Neural progenitor cell (in vitro differentiated cells): Measurements from ENCODE around the gene TASP1. TPM values are rescaled to one million over a fixed set of nuclear protein-coding genes. Genes with fewer than 3 reads are reported as not detected.

Source experiments
- DNase-seq: peaks from one replicate; pipeline ENCODE4 v3.0.0-alpha.2; 2016; ENCODE audit warnings: low spot score
- H2AFZ ChIP-seq: fragments of 200-600 bp; sonication (generic); replicated peaks from 2 replicates; pipeline ENCODE4 v1.6.1; 2016; ENCODE audit warnings: antibody characterized with exemption
- H3F3A ChIP-seq: fragments of 200-600 bp; sonication (generic); 2 replicates; pipeline ENCODE4 v1.6.1; 2016; ENCODE audit warnings: antibody characterized with exemption, low read depth
- H3K27ac ChIP-seq: fragments of 200-600 bp; sonication (generic); 2 replicates; pipeline ENCODE4 v1.5.1; 2016; ENCODE audit warnings: mild to moderate bottlenecking
- H3K27me3 ChIP-seq: fragments of 200-600 bp; sonication (generic); 2 replicates; pipeline ENCODE4 v1.6.1; 2016; ENCODE audit warnings: mild to moderate bottlenecking, moderate library complexity
- H3K36me3 ChIP-seq: fragments of 200-600 bp; sonication (generic); 2 replicates; pipeline ENCODE4 v1.5.1; 2016
- H3K4me1 ChIP-seq: fragments of 200-600 bp; sonication (generic); 2 replicates; pipeline ENCODE4 v1.6.1; 2016; ENCODE audit warnings: mixed run types
- H3K4me2 ChIP-seq: fragments of 200-600 bp; sonication (generic); 2 replicates; pipeline ENCODE4 v1.6.1; 2016
- H3K4me3 ChIP-seq: fragments of 200-600 bp; sonication (generic); 2 replicates; pipeline ENCODE4 v1.5.1; 2016
- H3K79me2 ChIP-seq: fragments of 200-600 bp; sonication (generic); 2 replicates; pipeline ENCODE4 v1.6.1; 2016; ENCODE audit warnings: low read depth
- H3K9ac ChIP-seq: fragments of 200-600 bp; sonication (generic); 2 replicates; pipeline ENCODE4 v1.6.1; 2016
- H3K9me3 ChIP-seq: fragments of 200-600 bp; sonication (generic); 2 replicates; pipeline ENCODE4 v1.5.1; 2016; ENCODE audit warnings: low read depth
- H4K20me1 ChIP-seq: fragments of 200-600 bp; sonication (generic); 2 replicates; pipeline ENCODE4 v1.6.1; 2016; ENCODE audit warnings: low read depth
- H3K27ac Mint-ChIP-seq: 3 replicates; pipeline ENCODE4 v1.8.0; 2021; ENCODE audit warnings: mixed read lengths
- H3K27me3 Mint-ChIP-seq: 2 replicates; pipeline ENCODE4 v1.8.0; 2022; ENCODE audit warnings: low read depth, mild to moderate bottlenecking, inconsistent platforms, moderate library complexity, mixed read lengths; ENCODE audit not compliant: insufficient read depth
- H3K36me3 Mint-ChIP-seq: 3 replicates; pipeline ENCODE4 v1.8.0; 2021; ENCODE audit warnings: mixed read lengths
- H3K4me1 Mint-ChIP-seq: 3 replicates; pipeline ENCODE4 v1.8.0; 2021; ENCODE audit warnings: mixed read lengths
- H3K4me3 Mint-ChIP-seq: 3 replicates; pipeline ENCODE4 v1.8.0; 2021; ENCODE audit warnings: mild to moderate bottlenecking, moderate library complexity, mixed read lengths
- H3K9me3 Mint-ChIP-seq: 3 replicates; pipeline ENCODE4 v1.8.0; 2020; ENCODE audit warnings: mixed read lengths
- EZH2 ChIP-seq: fragments of 200-600 bp; sonication (generic); IDR thresholded peaks from 2 replicates; pipeline ENCODE4 v1.6.1; 2017; ENCODE audit warnings: antibody characterized with exemption, mild to moderate bottlenecking, moderate library complexity
- EZH2phosphoT487 ChIP-seq: fragments of 200-600 bp; sonication (generic); IDR thresholded peaks from 2 replicates; pipeline ENCODE4 v1.6.1; 2017; ENCODE audit warnings: antibody characterized with exemption
- total RNA-seq: library from RNA; depleted of rRNA; stranded (reverse); fragments of >200 nt; gene quantifications from 2 replicates; pipeline ENCODE4 v1.2.3, GENCODE V29; 2015; ENCODE audit warnings: low replicate concordance
- TF ChIP-seq, protein P1 (sequence below): fragments of 200-600 bp; sonication (generic); IDR thresholded peaks from 2 replicates; pipeline ENCODE4 v1.5.1; 2017; ENCODE audit warnings: antibody characterized with exemption, mild to moderate bottlenecking

The TASP1 gene
- total RNA-seq, 1 donor from 2014 or later, result 9.6 TPM

DNA sequence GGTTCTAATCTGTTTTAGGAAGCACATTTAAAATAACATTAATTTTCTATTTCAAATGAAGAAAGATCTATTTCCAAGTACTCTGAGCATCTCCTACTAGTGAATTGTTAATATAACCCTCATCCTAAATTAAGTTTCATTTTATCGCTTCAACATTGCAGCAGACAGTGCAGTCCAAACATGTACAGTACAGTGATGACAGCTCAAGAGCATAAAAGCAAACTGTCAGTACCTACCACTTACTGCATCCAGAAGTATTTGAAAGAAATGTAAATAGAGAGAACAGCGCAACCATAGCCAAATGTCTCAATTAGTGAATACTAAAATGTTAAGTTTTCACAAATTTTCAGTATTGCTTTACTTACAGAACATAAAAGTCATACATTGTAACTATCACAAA, 238.3 kb downstream of the TASP1 start:
- no peak overlapping the region for H2AFZ ChIP-seq
- no peak overlapping the region for H3K4me3 ChIP-seq
- no peaks in the 10 kb centered on the region for H3F3A ChIP-seq
- no peaks in the 10 kb centered on the region for H3K36me3 ChIP-seq
- H3K27ac ChIP-seq, result no peak overlapping the region
- DNase-seq, result no peak
- H3K4me1 ChIP-seq, result no peaks in the 10 kb centered on the region
- no peaks in the 10 kb centered on the region for H3K27me3 Mint-ChIP-seq
- no peak overlapping the region for H3K4me3 Mint-ChIP-seq
- H3K4me1 Mint-ChIP-seq, result no peaks in the 10 kb centered on the region
- TF ChIP-seq EZH2 (no peak), EZH2phosphoT487 (no peak)
- TF ChIP-seq, protein P1, sequence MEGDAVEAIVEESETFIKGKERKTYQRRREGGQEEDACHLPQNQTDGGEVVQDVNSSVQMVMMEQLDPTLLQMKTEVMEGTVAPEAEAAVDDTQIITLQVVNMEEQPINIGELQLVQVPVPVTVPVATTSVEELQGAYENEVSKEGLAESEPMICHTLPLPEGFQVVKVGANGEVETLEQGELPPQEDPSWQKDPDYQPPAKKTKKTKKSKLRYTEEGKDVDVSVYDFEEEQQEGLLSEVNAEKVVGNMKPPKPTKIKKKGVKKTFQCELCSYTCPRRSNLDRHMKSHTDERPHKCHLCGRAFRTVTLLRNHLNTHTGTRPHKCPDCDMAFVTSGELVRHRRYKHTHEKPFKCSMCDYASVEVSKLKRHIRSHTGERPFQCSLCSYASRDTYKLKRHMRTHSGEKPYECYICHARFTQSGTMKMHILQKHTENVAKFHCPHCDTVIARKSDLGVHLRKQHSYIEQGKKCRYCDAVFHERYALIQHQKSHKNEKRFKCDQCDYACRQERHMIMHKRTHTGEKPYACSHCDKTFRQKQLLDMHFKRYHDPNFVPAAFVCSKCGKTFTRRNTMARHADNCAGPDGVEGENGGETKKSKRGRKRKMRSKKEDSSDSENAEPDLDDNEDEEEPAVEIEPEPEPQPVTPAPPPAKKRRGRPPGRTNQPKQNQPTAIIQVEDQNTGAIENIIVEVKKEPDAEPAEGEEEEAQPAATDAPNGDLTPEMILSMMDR, result no peak
- H3K4me2 ChIP-seq, result no peak overlapping the region
- H3K27ac Mint-ChIP-seq, result no peak overlapping the region
- no peaks in the 10 kb centered on the region for H3K9me3 Mint-ChIP-seq
- H3K79me2 ChIP-seq, result no peaks in the 10 kb centered on the region
- no peaks in the 10 kb centered on the region for H3K27me3 ChIP-seq
- H3K9ac ChIP-seq, result no peak overlapping the region
- H4K20me1 ChIP-seq, result no peaks in the 10 kb centered on the region
- no peaks in the 10 kb centered on the region for H3K9me3 ChIP-seq
- H3K36me3 Mint-ChIP-seq, result no peaks in the 10 kb centered on the region

DNA sequence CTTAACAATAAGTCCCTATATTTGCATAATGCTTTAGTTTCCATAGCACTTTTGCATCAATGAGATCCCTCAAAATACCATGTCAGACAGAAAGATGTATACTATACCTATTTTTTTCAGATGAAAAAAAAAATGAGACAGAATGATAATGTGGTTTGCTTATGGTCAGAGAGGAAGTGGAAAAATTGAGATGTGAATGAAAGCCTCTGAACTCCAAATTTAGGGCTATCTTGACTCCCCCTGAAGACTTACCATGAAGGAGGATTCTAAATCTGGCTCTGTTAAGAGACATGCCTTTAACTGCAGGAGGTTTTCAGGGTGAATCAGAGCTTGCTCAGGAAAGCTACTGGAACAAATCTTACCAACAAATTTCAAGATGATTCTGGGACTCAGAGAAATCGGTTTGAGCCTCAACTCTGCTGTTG, 241.4 kb downstream of the TASP1 start:
- no peak overlapping the region for H3K27ac ChIP-seq
- Mint-ChIP-seq H3K27me3 (no peaks in the 10 kb centered on the region), H3K36me3 (no peaks in the 10 kb centered on the region), H3K27ac (no peak overlapping the region), H3K4me3 (no peak overlapping the region), H3K9me3 (no peaks in the 10 kb centered on the region), H3K4me1 (no peaks in the 10 kb centered on the region)
- H3K27me3 ChIP-seq, result no peaks in the 10 kb centered on the region
- H3K79me2 ChIP-seq, result no peaks in the 10 kb centered on the region
- H3F3A ChIP-seq, result no peaks in the 10 kb centered on the region
- H4K20me1 ChIP-seq, result no peaks in the 10 kb centered on the region
- no peak for DNase-seq
- no peaks in the 10 kb centered on the region for H3K4me1 ChIP-seq
- no peak for TF ChIP-seq EZH2
- TF ChIP-seq, protein P1, result no peak
- TF ChIP-seq EZH2phosphoT487, result no peak
- no peaks in the 10 kb centered on the region for H3K9me3 ChIP-seq
- H3K36me3 ChIP-seq, result no peaks in the 10 kb centered on the region
- H3K4me3 ChIP-seq, result no peak overlapping the region
- no peak overlapping the region for H2AFZ ChIP-seq
- H3K9ac ChIP-seq, result no peak overlapping the region
- no peak overlapping the region for H3K4me2 ChIP-seq

DNA sequence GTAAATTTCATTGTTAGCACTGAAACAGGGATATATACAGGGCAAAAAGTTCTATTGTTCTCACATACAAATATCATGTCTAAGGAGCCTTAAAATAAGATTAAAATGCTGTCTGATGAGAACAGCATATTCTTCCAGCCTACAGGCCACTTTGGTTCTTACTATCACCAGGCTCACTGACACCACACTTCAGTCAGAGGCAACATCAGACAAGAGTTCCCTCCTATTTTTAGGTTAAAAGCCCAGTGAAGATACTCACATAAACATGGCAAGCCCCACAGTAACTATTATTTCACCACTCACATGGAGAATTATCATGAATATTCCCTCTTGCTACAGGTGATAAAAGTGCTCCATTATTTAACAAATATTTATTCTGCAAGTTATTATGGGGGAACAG, 241.9 kb downstream of the TASP1 start:
- Histone ChIP-seq H3K4me2 (no peak overlapping the region), H2AFZ (no peak overlapping the region), H3K4me1 (no peaks in the 10 kb centered on the region), H3K9me3 (no peaks in the 10 kb centered on the region), H3K36me3 (no peaks in the 10 kb centered on the region), H3K27me3 (no peaks in the 10 kb centered on the region), H3K79me2 (no peaks in the 10 kb centered on the region), H4K20me1 (no peaks in the 10 kb centered on the region), H3K27ac (no peak overlapping the region), H3F3A (no peaks in the 10 kb centered on the region), H3K4me3 (no peak overlapping the region), H3K9ac (no peak overlapping the region)
- no peak overlapping the region for H3K27ac Mint-ChIP-seq
- no peaks in the 10 kb centered on the region for H3K27me3 Mint-ChIP-seq
- no peak for DNase-seq
- H3K9me3 Mint-ChIP-seq, result no peaks in the 10 kb centered on the region
- no peaks in the 10 kb centered on the region for H3K36me3 Mint-ChIP-seq
- TF ChIP-seq EZH2phosphoT487 (no peak), EZH2 (no peak)
- TF ChIP-seq, protein P1, result no peak
- no peaks in the 10 kb centered on the region for H3K4me1 Mint-ChIP-seq
- H3K4me3 Mint-ChIP-seq, result no peak overlapping the region
